ENCODE data around the gene GDF11.
A peak's percentile ranks its signal among the peaks of the same experiment; 100 is the strongest.

GDF11 gene

DNA sequence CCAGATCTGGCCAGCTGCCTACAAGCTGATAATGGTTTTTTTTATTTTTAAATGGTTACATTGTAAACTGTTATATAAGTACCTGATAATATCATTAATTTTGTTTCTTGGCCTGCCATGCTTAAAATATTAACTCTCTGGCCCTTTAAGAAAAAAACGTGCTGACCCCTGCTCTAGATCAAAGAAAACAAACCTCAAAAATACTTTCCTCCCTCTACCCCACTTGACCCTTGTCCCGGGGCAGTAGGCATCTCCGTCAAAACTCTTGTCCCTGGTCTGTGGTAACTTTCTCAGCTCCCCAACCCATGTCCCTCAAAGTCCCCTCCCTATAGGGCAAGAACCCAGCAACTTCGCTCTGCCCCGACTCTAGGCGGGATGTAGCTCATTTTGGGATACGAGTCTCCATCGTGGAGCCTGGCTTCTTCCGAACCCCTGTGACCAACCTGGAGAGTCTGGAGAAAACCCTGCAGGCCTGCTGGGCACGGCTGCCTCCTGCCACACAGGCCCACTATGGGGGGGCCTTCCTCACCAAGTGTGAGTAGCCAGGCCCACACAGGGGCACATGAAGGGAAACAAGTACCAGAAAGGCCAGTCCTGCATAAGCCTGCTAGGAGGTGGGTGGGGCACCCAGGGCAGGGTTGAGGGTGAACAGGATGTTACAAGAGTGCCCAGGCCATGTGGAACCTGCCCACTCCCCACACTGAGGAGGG, 19.3 kb upstream of the GDF11 start:
- no peak for DNase-seq (ENCODE audit: low spot score)

DNA sequence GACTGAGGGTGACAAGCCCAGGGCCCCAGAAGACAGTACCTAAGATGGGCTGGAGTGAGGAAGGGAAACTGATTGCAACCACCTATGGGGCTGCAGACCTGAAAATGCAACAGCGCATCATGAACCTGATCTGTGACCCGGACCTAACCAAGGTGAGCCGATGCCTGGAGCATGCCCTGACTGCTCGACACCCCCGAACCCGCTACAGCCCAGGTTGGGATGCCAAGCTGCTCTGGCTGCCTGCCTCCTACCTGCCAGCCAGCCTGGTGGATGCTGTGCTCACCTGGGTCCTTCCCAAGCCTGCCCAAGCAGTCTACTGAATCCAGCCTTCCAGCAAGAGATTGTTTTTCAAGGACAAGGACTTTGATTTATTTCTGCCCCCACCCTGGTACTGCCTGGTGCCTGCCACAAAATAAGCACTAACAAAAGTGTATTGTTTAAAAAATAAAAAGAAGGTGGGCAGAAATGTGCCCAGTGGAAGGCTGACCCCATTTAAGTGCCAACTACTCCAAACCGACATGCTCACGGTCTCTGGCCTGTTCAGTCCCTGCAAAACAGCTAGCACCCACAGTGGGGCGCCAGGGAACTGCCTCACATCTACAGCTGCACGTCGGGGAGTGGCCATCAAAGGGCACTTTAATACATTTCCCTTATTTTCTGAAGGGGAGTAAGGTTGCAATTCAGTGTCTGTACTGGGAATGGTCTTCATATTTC, 18.5 kb upstream of the GDF11 start:
- no peak for DNase-seq (ENCODE audit: low spot score)

DNA sequence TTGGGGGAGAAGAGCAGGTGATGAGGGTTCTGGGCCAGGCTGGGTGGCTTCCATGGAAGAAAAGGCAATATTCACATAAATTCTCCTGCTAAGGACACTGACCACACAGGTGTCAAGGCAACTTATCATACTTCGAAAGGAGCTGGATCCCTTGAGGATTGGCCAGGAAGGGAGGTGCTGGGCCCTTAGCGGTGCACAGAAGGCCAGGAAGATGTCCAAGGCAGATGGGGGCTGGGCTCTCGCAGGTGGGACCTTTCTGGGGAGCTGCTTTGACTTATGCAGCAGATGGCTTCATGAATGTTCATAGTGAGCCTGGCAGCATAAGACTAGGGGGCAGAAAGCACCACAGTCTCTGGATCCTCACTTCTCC, 18.0 kb upstream of the GDF11 start:
- DNase-seq (ENCODE audit: low spot score): no peak

DNA sequence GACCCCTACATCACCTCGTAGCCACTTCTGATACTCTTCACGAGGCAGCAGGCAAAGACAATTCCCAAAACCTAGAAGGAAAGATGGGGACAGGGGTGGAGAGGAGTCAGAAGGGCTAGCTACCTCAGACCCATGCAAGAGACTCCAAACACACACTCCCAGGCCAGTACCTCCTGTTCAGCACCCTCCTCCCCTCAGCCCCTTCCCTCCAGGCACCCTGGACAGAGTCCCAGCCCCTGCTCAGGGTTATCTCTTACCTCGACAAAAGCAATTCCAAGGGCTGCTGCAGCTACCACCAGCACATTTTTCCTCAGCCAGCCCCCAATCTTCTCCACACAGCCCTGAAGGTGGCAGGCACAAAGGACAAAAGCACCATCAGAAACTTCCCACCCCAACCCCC, 17.4 kb upstream of the GDF11 start:
- no peak for DNase-seq (ENCODE audit: low spot score)

DNA sequence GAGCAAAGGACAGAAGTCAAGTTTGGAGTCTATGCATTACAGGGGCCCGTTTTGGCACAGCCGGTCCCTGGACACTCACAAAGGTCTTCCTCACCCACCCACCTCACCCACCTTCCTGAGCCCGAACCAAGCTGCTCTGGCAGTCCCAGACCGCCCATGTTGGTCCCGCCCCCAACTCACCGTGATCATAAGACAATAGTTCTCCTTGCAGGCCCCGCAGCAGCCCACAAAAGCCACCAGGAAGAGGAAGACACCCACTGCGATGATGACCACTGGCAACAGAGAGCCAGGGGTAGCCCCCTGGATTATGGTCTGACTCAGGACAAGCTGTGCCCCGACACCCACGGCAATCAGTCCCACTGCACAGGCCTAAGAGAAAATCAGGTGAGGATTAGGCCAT, 16.0 kb upstream of the GDF11 start:
- DNase-seq (ENCODE audit: low spot score): no peak

DNA sequence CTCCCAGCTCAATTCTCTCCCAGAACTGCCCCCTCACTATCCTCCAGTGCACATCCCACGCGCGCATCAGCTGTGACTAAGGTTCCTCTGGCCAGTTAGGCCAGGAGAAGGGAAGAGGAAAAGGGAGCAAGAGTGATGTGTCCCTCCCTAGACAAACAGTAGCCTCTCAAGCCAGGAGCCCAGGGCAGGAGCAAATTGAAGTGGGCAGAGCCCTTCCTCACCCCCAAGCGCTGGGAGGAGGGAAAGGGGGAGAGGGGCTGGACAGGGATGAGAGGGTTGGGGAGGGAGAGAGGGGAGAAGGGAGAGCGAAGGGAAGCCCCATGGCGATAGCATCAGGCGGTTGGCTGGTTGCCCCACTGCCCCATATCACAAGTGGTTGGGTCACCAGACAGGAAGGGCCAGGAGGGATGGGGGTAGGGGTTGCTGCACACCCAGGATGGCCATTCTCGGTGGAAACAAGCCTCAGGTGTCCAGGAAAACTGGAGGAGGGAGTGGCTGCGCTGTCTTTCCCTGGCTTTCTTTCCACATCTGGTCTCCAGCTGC, 15.2 kb upstream of the GDF11 start:
- DNase-seq (ENCODE audit: low spot score): peak; percentile 63

DNA sequence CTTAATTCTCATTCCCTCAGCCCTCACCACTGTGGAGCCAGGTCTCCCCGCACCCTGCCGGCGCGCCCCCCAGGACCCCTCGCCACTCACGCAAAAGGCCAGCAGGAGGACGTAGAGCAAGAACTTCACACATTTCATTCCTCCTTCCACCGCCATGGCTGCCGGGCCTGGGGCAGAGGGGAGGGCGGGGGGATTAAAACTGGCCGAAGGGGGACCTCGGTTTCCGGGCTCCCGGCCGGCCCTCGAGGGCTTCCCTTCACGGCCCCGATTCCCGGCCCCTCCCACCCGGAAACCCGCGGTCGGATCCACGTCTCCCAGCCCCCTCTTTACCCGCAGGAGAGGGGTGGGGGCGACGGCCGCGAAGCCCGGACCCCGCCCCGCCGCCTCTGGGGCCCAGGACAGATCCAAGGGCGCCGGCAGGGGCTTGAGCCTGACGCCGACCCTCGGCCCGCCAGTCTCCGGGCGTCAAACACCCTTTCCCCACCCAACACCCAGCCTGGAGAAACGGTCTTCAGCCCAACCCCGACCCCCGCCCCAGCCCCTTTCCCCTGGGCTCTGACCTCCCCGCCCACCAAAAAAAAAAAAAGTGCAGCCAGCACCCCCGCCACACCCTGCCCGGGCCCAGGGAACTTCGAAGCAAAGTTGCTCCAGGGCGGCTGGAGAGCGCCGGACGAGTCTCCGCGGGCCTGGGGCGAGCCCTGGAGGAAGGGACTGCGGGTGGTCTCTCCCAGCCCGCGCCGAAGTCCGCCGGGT, 14.6 kb upstream of the GDF11 start:
- no peak for DNase-seq (ENCODE audit: low spot score)

DNA sequence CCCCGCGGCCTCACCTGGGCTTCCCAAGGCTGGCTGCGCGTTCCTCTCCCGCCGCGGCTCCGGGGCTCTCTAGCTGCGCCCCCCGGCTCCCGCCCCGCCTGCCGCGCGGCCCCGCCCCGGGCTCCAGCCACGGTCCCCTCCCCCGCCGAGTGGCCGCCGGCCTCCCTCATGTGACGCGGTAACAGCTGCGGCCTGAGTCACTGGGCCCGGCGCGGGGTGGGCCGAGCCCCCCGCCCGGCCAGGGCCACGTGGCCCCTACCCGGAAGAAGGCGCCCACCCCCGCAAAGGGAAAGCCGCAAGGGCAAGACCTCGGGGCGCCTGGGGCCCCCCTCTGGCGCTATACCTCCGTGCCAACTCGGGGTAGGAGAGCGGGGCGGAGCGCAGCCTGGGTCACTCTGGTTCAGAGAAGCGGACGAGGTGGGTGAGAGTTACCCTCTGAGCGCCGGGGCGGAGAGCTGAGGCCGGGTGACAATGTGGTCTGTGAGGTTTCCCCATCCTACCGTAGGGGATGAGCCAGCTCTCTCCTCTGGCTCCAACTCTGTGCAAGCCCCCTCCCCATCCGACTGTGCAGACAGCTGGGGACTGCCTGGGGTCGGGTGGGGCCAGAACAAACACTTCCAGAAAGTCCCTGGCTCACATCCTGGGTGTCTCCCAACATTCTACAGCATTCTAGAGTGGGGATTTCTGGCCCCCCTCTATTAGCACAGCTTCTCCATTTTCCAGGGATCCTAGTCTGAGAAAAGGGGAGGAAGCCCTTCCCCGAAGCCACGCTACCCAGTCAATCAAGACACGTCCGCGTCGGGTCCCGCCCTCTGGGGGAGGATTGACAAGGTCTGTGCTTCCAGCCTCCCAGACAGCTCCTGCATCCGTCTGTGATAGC, 13.7 kb upstream of the GDF11 start, which contains the start of gene CD63:
Gene CD63 (minus strand): TSS at position 71 of the 880 bp plus-strand sequence. CDS start 668 bp downstream, outside the sequence.
- peak; percentile 96 for DNase-seq (ENCODE audit: low spot score)

DNA sequence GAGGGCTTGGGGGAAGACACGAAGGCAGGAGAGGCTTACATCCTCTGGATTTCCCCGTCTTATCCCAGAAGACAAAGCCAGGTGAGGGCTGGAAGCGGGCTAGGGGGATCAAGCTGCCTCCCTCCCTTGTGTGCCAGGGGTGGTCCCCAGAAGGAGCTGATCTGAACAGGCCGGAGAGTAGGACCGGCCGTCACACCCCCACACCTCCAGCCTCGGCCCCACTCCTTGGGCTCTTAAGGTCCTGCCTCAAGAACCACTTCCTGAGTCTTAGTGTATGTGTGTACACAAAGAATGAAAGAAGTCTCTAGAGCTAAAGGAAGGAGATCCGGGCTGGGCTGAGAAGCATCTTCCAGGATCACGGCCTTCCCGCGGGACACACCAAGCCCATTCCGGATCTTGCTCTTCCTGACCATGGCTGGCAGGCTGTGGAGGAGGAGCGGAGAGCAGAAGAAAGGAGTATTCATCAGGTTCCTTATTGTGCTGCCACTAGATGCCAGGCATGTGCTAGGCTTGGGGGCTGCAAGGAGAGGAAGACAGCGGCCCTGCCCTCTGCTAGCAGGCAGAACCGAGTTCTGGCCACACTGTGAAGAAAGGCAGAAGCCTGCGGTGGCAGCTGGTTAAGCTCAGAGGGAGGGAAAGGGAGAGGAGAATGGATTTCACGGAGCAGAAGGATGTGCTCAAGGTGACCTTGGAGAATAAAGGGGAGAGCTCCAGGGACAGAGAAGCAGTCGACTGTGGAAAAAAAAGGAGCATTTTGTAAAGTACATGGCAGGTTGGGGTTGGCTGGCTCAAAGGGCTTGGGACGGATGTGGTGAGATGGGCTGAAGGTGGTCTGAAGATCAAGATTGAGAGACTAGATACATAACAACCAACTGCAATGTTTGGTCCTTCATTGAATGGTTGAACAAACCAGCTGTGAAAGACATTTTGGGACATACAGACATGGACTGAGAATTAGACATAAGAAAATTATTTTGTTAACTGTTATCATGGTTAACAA, 12.8 kb upstream of the GDF11 start:
- DNase-seq (ENCODE audit: low spot score): peak; percentile 77

DNA sequence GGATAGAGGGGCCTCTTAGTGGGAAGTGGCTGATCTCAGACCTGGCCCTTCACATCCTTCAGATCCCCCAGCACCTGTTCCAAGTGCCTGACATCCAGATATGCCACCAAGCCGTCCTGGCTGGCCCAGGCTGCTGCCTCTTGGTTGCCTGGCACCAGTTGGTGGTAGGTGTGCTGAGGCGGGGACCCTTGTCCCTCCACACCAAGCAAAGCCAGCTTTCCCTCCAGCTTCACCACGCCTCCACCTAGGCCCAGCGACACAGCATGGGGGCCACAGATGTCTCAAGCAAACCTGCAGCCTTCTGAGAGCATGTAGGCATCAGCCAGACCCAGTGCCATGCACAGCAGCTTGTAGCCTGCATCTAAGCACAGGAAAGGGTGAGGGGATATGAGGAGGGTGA, 10.6 kb upstream of the GDF11 start:
- no peak for DNase-seq (ENCODE audit: low spot score)

DNA sequence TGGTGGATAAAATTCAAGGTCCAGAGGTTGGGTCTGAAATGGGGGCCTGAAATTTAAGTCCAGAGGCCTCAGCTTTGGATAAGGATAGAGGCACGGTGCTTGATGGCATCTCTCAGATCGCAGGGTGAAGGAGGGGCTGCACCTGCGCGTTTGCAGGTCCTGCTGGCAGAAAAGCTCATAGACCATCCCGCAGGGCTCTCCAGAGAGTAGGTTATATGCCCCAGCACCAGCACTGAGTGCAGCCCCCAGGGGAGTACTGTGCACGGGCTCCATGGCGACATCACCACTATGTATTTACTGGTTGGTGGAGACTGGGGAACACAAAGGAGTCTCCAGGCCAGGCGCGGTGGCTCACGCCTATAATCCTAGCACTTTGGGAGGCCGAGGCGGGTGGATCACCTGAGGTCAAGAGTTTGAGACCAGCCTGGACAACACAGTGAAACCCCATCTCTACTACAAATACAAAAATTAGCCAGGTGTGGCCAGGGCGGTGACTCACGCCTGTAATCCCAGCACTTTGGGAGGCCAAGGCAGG, 9.8 kb upstream of the GDF11 start:
- DNase-seq (ENCODE audit: low spot score): no peak

DNA sequence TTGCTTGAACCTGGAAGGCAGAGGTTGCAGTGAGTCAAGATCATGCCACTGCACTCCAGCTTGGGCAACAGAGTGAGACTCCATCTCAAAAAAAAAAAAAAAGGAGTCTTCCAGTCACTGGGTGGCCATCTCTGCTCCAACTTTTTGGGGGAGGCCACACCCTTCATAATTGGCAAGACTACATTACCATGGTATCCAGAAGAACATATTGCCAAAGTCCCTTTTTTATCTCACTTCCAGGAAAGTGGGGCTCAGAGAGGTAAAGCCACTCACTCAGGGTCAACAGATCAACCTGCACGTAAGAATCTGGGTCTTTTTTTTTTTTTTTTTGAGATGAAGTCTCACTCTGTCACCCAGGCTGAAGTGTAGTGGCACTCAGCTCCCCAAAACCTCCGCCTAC, 9.1 kb upstream of the GDF11 start:
- DNase-seq (ENCODE audit: low spot score): no peak

DNA sequence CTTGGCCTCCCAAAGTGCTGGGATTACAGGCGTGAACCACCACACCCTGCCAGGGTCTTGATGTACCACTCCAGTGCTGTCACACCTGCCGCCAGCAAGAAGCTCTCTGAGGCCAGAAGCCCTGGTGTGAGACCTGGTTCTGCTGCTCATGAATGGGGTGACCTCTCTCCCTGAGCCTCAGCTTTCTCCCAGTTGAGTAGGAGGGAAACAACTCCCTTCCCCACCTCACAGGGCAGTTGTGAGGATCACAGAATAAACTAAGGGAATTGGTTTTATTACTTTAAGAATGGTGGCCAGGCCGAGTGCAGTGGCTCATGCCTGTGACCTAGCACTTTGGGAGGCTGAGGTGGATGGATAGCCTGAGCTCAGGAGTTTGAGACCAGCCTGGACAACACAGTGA, 8.3 kb upstream of the GDF11 start:
- DNase-seq (ENCODE audit: low spot score): no peak

DNA sequence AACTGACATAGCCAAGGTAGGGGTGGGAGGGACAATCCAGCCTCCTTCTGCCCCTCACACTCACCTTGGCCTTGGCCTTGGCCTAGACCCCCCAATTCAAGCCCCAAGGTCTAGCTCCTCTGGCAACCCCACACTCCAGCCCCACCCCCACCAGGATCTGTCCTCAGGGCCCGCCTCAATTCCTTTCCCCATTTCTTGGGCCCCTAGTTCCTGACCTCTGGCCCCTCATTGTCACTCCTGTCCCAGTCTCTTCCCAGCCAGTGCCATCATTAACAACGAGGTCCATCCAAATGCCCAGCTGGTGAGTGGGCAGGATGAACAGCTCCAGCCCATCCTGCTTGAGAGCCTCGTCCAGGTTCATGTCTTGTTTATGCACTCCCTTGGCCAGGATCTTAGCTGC, 6.8 kb upstream of the GDF11 start:
- no peak for DNase-seq (ENCODE audit: low spot score)

DNA sequence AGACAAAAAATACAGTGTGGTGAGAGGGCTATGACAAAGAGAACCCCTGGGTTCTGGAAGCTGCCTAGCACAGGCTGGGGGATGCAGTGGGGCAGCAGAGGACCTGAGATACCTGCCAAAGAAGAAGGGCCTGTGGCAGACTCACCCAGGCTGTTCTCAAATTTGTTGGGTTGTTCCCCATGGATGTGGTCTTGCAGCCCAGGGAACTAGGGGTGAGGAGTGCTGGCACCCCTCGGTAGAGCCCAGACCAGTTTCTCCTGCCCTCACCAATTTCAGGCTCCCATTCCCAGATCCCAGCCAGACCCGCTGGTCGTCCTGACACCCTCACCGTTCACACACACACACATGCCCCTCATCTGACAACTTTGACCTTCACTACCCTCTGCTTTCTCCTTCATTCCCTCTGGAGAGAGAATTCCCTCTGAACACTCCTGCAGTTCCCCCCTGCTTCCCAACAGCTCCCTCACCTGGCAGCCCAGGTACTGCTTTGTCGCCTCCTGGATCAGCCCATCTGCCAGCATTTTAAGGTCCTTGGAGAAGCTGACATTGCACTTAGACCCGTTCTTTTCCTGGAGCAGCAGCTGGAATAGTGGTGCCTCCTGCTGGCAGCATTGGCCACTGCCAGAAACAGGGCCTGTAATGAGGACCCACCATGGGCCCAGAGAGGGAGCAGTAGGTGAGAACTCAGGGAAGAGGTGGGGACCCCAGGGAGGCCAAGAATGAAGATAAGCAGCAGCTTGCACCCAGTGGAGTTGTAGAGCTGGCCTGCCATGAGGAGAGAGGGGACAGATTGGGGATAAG, 5.9 kb upstream of the GDF11 start:
- DNase-seq (ENCODE audit: low spot score): no peak

DNA sequence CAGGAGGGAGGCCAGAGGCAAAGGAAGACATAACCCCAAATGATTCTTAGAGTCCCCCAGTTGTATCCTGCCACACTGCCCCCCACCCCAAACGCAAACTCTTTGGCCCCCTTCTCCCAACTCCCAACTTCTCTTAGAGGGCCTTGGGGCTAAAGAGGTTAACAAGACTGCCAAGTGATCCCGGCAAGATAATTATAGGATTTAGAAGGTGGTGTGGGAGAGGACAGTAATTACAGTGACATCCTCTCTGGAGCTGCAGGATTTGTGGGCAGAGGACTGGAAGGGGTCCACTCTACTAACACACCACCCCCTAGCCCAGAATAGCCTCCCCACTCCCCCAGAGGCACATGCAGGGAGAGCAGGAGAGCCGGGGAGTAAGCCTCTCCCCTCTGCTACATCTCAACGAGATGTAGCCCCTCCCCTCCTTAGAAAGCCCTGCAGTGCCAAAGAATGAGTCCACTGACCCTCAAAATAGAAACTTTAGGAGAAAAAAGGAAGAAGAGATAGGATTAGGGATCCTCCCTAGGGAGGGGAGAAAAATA, 5.3 kb upstream of the GDF11 start:
- DNase-seq (ENCODE audit: low spot score): no peak

DNA sequence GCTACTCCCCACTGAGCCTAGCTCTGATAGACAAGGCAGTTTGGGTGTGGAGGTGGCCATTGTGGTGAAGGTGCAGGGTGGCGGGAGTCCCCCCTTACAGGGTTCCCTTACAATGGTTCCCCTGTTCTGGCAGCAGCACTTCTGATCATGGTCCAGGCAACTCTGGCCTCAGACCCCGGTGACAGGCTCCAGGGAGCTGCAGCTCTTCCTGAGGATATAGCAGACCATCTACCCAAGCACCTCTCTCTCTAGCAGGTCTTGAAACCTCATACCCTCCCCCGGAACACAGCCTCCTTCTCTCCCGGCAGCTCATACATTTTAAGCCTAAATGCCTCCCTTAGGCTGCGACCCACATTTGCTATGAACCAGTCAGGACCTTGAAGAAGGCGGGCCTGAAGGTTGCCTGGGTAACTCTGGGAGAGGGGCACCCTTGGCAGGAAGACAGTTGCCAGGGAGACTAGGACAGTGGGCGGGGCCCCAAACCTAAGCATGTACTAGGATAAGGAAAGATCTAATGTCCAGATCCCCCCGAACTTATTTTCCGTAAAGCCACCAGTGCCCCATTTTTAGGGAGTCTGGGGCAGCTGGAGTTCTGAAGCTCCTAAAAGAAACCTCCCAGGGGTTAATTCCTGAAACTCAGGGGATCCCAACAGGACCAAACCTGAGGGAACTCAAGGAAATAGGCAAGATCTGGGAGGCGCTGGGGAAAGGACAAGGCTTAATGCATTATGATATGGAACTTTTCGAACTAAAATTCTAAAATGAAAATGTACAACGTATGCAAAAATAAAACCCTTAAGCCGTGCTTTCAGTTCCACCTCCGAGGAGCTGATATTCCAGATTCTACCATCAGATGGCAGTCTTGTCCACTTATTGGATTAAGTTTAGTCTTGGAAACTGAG, 4.5 kb upstream of the GDF11 start:
- DNase-seq (ENCODE audit: low spot score): no peak

DNA sequence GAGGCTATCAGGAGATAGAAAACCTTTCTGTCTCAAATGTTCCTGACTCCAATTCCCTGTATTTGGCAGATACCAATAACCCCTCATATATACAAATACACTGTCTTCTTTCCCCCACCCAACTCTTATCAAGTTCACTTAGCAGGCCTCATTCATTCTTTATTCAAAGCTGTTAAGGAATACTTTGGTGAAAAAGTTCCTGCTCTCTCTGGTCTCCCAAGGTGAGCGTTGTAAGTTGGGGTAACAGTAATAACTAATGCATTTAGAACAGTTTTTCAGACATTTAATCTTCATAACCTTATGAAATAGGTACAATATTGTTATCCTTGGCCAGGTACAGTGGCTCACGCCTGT, 3.9 kb upstream of the GDF11 start:
- no peak for DNase-seq (ENCODE audit: low spot score)

Data from COLO829 (cell line).